Gastrocnemius medialis (tissue), 4 donors: ENCODE results near the gene CACNA2D3.

Experiments used
- CTCF ChIP-seq, 5 experiments: fragments of 450-650 bp in 3 of 5; fragments of 200-600 bp in 2 of 5; sonication (generic) in 2 of 5; IDR thresholded peaks in 4 of 5; conservative IDR thresholded peaks in 1 of 5; 1 replicate in 4 of 5; 2 replicates in 1 of 5; pipeline ENCODE4 v1.5.1; 2016 to 2019; ENCODE audit warnings: antibody characterized with exemption in 5 of 5, mild to moderate bottlenecking in 3 of 5, moderate library complexity in 3 of 5
- POLR2A ChIP-seq, 2 donors: fragments of 450-650 bp; IDR thresholded peaks; one replicate each; pipeline ENCODE4 v1.6.1; 2017; ENCODE audit warnings: antibody characterized with exemption in 2 of 2, mild to moderate bottlenecking in 2 of 2, moderate library complexity in 2 of 2

GRCh38 chr3:54906763-54907162 lies 784.4 kb downstream of the CACNA2D3 start:
- TF ChIP-seq CTCF (IDR thresholded peaks at IDR 0.05 in 4 of 5, conservative IDR thresholded peaks at IDR 0.05 in 1 of 5) (no peak), POLR2A (IDR thresholded peaks at IDR 0.05) (no peak)
